H1 (cell line): ENCODE measurements around the gene GLDC. TPM values are rescaled to one million over a fixed set of nuclear protein-coding genes. Genes with fewer than 3 reads are reported as not detected.

Source experiments
- CTCF ChIA-PET: fragments of 300-600 bp; sonication (Branson Sonifier 250); formaldehyde crosslinking; loops from one replicate; lab custom pipeline; 2021; ENCODE audit not compliant: partially characterized antibody; lab: Charles Lee
- POLR2A ChIA-PET: fragments of 300-600 bp; sonication (Branson Sonifier 250); formaldehyde crosslinking; loops from one replicate; lab custom pipeline; 2021; ENCODE audit warnings: inconsistent platforms; ENCODE audit not compliant: partially characterized antibody; lab: Charles Lee
- DNase-seq, 2 experiments: peaks; one replicate each; pipeline versions ENCODE4 v3.0.0 to v3.0.0-alpha.2; 2010 to 2022; ENCODE audit warnings: low spot score in 2 of 2, low read depth in 1 of 2, mixed read lengths in 1 of 2
- FAIRE-seq: peaks from 2 replicates; lab custom pipeline; 2011; peaks lifted over from hg19 to GRCh38; lab: Jason Lieb, UNC
- H2AFZ ChIP-seq: 2 replicates; pipeline ENCODE4 v1.8.1; 2012; ENCODE audit warnings: low read length, inconsistent platforms
- H2AK5ac ChIP-seq: 2 replicates; pipeline ENCODE4 v1.6.1; 2013; ENCODE audit warnings: low read depth, low read length
- H2BK120ac ChIP-seq: replicated peaks from 2 replicates; pipeline ENCODE3; 2013; ENCODE audit warnings: low read depth, low read length, inconsistent platforms
- H2BK12ac ChIP-seq: 2 replicates; pipeline ENCODE4 v1.6.1; 2013; ENCODE audit warnings: low read depth, low read length
- H2BK15ac ChIP-seq: 2 replicates; pipeline ENCODE4 v1.6.1; 2013; ENCODE audit warnings: low read length
- H2BK20ac ChIP-seq: 2 replicates; pipeline ENCODE4 v1.6.1; 2013; ENCODE audit warnings: low read length
- H2BK5ac ChIP-seq: 2 replicates; pipeline ENCODE4 v1.6.1; 2013; ENCODE audit warnings: low read depth, low read length
- H3K14ac ChIP-seq: 2 replicates; pipeline ENCODE4 v1.6.1; 2013; ENCODE audit warnings: inconsistent platforms; ENCODE audit not compliant: insufficient read length
- H3K18ac ChIP-seq: 2 replicates; pipeline ENCODE4 v1.6.1; 2013; ENCODE audit warnings: low read length; ENCODE audit errors: extremely low read depth
- H3K23ac ChIP-seq: 2 replicates; pipeline ENCODE4 v1.6.1; 2013; ENCODE audit warnings: inconsistent platforms; ENCODE audit not compliant: insufficient read length
- H3K23me2 ChIP-seq: 2 replicates; pipeline ENCODE4 v1.6.1; 2013; ENCODE audit warnings: low read depth, low read length
- H3K27ac ChIP-seq: 2 replicates; pipeline ENCODE4 v1.6.1; 2011; ENCODE audit warnings: low read depth, low read length, inconsistent platforms
- H3K27me3 ChIP-seq, 4 experiments: replicated peaks in 1 of 4; 1 replicate in 1 of 4; 2 replicates in 3 of 4; pipeline versions ENCODE4 v1.6.1 to v1.8.1; 2011 to 2013; ENCODE audit warnings: low read length in 3 of 4, mild to moderate bottlenecking in 3 of 4, inconsistent platforms in 2 of 4, mixed read lengths in 2 of 4, moderate library complexity in 1 of 4; ENCODE audit not compliant: control insufficient read depth in 3 of 4, insufficient read depth in 3 of 4; ENCODE audit errors: extremely low read depth in 1 of 4
- H3K36me3 ChIP-seq, 4 experiments: 2 replicates each; pipeline versions ENCODE4 v1.6.1 to v1.8.1; 2011 to 2013; ENCODE audit warnings: mild to moderate bottlenecking in 4 of 4, low read length in 3 of 4, moderate library complexity in 2 of 4, control low read depth in 1 of 4, inconsistent platforms in 1 of 4; ENCODE audit not compliant: insufficient read depth in 4 of 4, control insufficient read depth in 2 of 4
- H3K4ac ChIP-seq: replicated peaks from 2 replicates; pipeline ENCODE3; 2013; ENCODE audit warnings: low read length, low read depth, mixed read lengths, inconsistent platforms; ENCODE audit not compliant: insufficient read length
- H3K4me1 ChIP-seq, 4 experiments: replicated peaks in 1 of 4; 1 replicate in 1 of 4; 2 replicates in 3 of 4; pipeline versions ENCODE4 v1.6.1 to v1.8.1; 2011 to 2013; ENCODE audit warnings: low read length in 3 of 4, inconsistent platforms in 2 of 4, mixed read lengths in 1 of 4; ENCODE audit not compliant: insufficient read depth in 4 of 4, control insufficient read depth in 3 of 4
- H3K4me2 ChIP-seq, 2 experiments: 2 replicates each; pipeline versions ENCODE4 v1.6.1 to v1.8.1; 2011 to 2013; ENCODE audit warnings: low read depth in 2 of 2, low read length in 2 of 2, control low read depth in 1 of 2, inconsistent platforms in 1 of 2, mild to moderate bottlenecking in 1 of 2; ENCODE audit not compliant: insufficient read depth in 1 of 2
- H3K4me3 ChIP-seq, 4 experiments: fragments of 200-600, 300-600 bp in 1 of 4; sonication (generic), shearing (Covaris generic), sonication (Bioruptor Twin) in 1 of 4; 2 replicates each; pipeline versions ENCODE4 v1.5.1 to v1.8.1; 2011 to 2016; ENCODE audit warnings: low read length in 4 of 4, low read depth in 3 of 4, control low read depth in 2 of 4, inconsistent platforms in 2 of 4, mild to moderate bottlenecking in 2 of 4, mixed read lengths in 1 of 4, moderate library complexity in 1 of 4; ENCODE audit not compliant: insufficient read depth in 2 of 4; ENCODE audit errors: extremely low read depth in 1 of 4
- H3K56ac ChIP-seq: replicated peaks from 2 replicates; pipeline ENCODE3; 2013; ENCODE audit warnings: low read depth, mild to moderate bottlenecking, mixed read lengths, low read length, inconsistent platforms; ENCODE audit not compliant: insufficient read length
- H3K79me1 ChIP-seq: 2 replicates; pipeline ENCODE4 v1.6.1; 2013; ENCODE audit warnings: low read depth, low read length, control low read depth
- H3K79me2 ChIP-seq, 2 experiments: 2 replicates each; pipeline versions ENCODE4 v1.6.1 to v1.8.1; 2012 to 2013; ENCODE audit warnings: low read length in 2 of 2, mild to moderate bottlenecking in 2 of 2, inconsistent platforms in 1 of 2; ENCODE audit not compliant: insufficient read depth in 2 of 2, control insufficient read depth in 1 of 2
- H3K9ac ChIP-seq, 4 experiments: replicated peaks in 1 of 4; 1 replicate in 1 of 4; 2 replicates in 3 of 4; pipeline versions ENCODE4 v1.6.1 to v1.8.1; 2011 to 2013; ENCODE audit warnings: low read depth in 3 of 4, low read length in 3 of 4, control low read depth in 2 of 4, mild to moderate bottlenecking in 2 of 4, moderate library complexity in 2 of 4, inconsistent platforms in 1 of 4; ENCODE audit errors: extremely low read depth in 1 of 4
- H3K9me3 ChIP-seq, 2 experiments: 2 replicates each; pipeline versions ENCODE4 v1.6.1 to v1.8.1; 2012 to 2013; ENCODE audit warnings: mild to moderate bottlenecking in 2 of 2, moderate library complexity in 2 of 2, control low read depth in 1 of 2, inconsistent platforms in 1 of 2, low read depth in 1 of 2, low read length in 1 of 2, mixed read lengths in 1 of 2; ENCODE audit not compliant: insufficient read depth in 2 of 2
- H4K20me1 ChIP-seq, 2 experiments: replicated peaks in 1 of 2; 2 replicates each; pipeline versions ENCODE3 to v1.8.1; 2011 to 2013; ENCODE audit warnings: inconsistent platforms in 2 of 2, low read length in 2 of 2, mild to moderate bottlenecking in 1 of 2; ENCODE audit not compliant: insufficient read depth in 2 of 2, control insufficient read depth in 1 of 2
- H4K5ac ChIP-seq: 2 replicates; pipeline ENCODE4 v1.6.1; 2013; ENCODE audit warnings: low read length, low read depth, mixed read lengths, inconsistent platforms; ENCODE audit not compliant: insufficient read length
- H4K8ac ChIP-seq: 2 replicates; pipeline ENCODE4 v1.8.0; 2013; ENCODE audit warnings: mild to moderate bottlenecking, moderate library complexity, low read length, inconsistent platforms; ENCODE audit not compliant: insufficient read depth; ENCODE audit errors: extremely low read depth
- H4K91ac ChIP-seq: replicated peaks from 2 replicates; pipeline ENCODE3; 2013; ENCODE audit warnings: low read length, mixed read lengths, inconsistent platforms; ENCODE audit not compliant: insufficient read length
- CREB1 ChIP-seq: IDR thresholded peaks from 2 replicates; pipeline ENCODE4 v1.6.1; 2012; ENCODE audit warnings: inconsistent platforms
- NRF1 ChIP-seq: IDR thresholded peaks from 2 replicates; pipeline ENCODE4 v1.6.1; 2011; ENCODE audit warnings: mild to moderate bottlenecking, low read depth, low read length, improper control_type of control experiment
- PHF8 ChIP-seq: fragments of 200-600 bp; sonication (generic); conservative IDR thresholded peaks from 2 replicates; pipeline ENCODE4 v1.7.1; 2012; ENCODE audit warnings: low read depth, mild to moderate bottlenecking, inconsistent platforms, low read length, moderate library complexity
- RXRA ChIP-seq: IDR thresholded peaks from 2 replicates; pipeline ENCODE4 v1.6.1; 2011; ENCODE audit warnings: low read depth, mild to moderate bottlenecking, low read length, moderate library complexity; ENCODE audit not compliant: insufficient read depth
- SP4 ChIP-seq: IDR thresholded peaks from 2 replicates; pipeline ENCODE4 v1.6.1; 2012; ENCODE audit warnings: low read length, inconsistent platforms
- WGBS, 2 experiments: shearing (Covaris generic) in 1 of 2; methylation state at CpG; one replicate each; pipeline versions ENCODE4 v1.1.6 to v1.1.7; 2013 to 2015; ENCODE audit warnings: low lambda C conversion rate in 2 of 2, mixed read lengths in 2 of 2, inconsistent platforms in 1 of 2, low coverage in 1 of 2, missing lambda C conversion rate in 1 of 2; ENCODE audit not compliant: insufficient replicate concordance in 2 of 2, insufficient coverage in 1 of 2, insufficient read length in 1 of 2; ENCODE audit errors: extremely low coverage in 1 of 2, missing lambda C conversion rate in 1 of 2; 5-methylcytosine and 5-hydroxymethylcytosine counted together
- polyA plus RNA-seq, 7 experiments: library from polyadenylated mRNA; depleted of rRNA in 3 of 7; stranded (reverse) in 5 of 7; unstranded in 2 of 7; fragments of >200 nt in 5 of 7; fragments of 200-250 nt in 2 of 7; gene quantifications; 1 replicate in 5 of 7; 2 replicates in 1 of 7; 4 replicates in 1 of 7; pipeline versions ENCODE4 v1.2.1 to v1.2.3, GENCODE V29; 2011 to 2013; ENCODE audit warnings: missing spikeins in 2 of 7, mixed read lengths in 2 of 7
- total RNA-seq: library from RNA; stranded (reverse); fragmentation: NEBNext Ultra II Directional; extraction: Animal tissue kit (Norgen Biotek cat#: 25700); gene quantifications from 2 replicates; pipeline ENCODE4 v1.2.1, GENCODE V29; 2021
- TF ChIP-seq, protein P1 (sequence below): IDR thresholded peaks from 2 replicates; pipeline ENCODE4 v1.6.1; 2012; ENCODE audit warnings: inconsistent platforms

GLDC gene
- total and polyA plus RNA-seq, 2 of the 8 experiments (the other 6 are each of a cell fraction or from before 2014, with no cell fraction given), result 48.8 to 101 TPM

DNA sequence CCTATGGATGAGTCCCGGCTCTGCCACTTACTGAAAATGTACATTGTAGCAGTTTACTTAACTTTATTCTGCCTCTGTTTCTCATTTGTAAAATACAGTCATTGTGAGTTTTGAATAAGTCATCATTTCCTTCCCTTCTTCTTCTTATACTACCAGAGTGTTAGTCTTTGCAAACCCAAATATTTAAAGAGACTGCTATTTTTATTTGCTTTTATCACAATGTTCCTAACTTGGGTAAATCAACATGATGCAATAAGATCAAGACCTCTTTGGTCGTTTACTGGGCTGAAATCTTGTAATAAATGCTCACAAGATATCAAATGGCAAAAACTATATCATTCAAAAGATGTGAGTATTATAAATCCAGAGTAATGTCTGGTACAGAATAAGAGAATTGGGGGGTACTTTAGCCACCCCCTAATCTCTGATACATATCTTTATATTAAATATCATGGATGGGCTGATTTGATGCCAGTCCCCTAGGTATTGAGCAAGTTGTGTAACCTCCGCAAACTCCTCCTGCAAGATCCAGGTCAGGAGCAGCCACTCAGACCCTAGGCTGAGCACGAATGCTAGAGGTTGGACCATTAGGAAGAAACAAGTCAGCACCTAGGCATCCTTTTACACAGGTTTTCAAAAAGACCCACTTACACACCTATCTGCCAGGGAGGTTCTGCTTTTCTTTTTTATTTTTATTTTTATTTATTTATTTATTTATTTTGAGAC, 13.3 kb upstream of the GLDC start:
- H3K18ac ChIP-seq, result no peak overlapping the region
- H3K23me2 ChIP-seq, result no peaks in the 10 kb centered on the region
- no peak overlapping the region for H2BK12ac ChIP-seq
- no peak overlapping the region for H2AK5ac ChIP-seq
- no peak overlapping the region for H4K8ac ChIP-seq
- no peak for DNase-seq
- peaks cover 0 to 2% (median 0%) of the 10 kb centered on the region in 4 experiments; a peak in 1 of 8 replicates for H3K36me3 ChIP-seq
- no peak overlapping the region for H3K56ac ChIP-seq
- H4K20me1 ChIP-seq, result peaks cover 0 to 2% of the 10 kb centered on the region in 2 experiments
- H3K9me3 ChIP-seq, result no peaks in the 10 kb centered on the region
- H3K79me1 ChIP-seq, result no peaks in the 10 kb centered on the region; the same call in 1 of the 2 replicates
- H2BK5ac ChIP-seq, result no peak overlapping the region
- WGBS, 2 experiments, result 91% methylated on average over 4 of the region's 4 CpGs; no CpG with 5 or more reads in 1 of the 2 experiments
- H4K5ac ChIP-seq, result no peak overlapping the region
- TF ChIP-seq NRF1, result no peak
- TF ChIP-seq CREB1, result no peak
- TF ChIP-seq, protein P1, sequence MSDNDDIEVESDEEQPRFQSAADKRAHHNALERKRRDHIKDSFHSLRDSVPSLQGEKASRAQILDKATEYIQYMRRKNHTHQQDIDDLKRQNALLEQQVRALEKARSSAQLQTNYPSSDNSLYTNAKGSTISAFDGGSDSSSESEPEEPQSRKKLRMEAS, result no peak
- TF ChIP-seq RXRA, result no peak
- no peak for TF ChIP-seq PHF8
- no peak for TF ChIP-seq SP4
- no peaks in the 10 kb centered on the region; a peak in 1 of 7 replicates for H3K4me1 ChIP-seq
- no peak overlapping the region for H3K4ac ChIP-seq
- ChIA-PET POLR2A (interaction anchor here (0.6 to 3.4 kb wide), 3 partner anchors 12 to 125 kb away, joined by 3 to 11 read pairs (median 4); no protein-coding TSS in a partner anchor), CTCF (interaction anchor here (0.6 to 2.2 kb wide), 4 partner anchors 8 to 673 kb away, joined by 3 to 9 read pairs (median 4); no protein-coding TSS in a partner anchor)
- H3K27ac ChIP-seq, result no peak overlapping the region
- H3K23ac ChIP-seq, result no peak overlapping the region
- no peak overlapping the region for H2BK15ac ChIP-seq
- no peak overlapping the region for H4K91ac ChIP-seq
- H3K79me2 ChIP-seq, result no peaks in the 10 kb centered on the region
- H3K27me3 ChIP-seq, result no peaks in the 10 kb centered on the region
- no peak overlapping the region for H2AFZ ChIP-seq
- H2BK20ac ChIP-seq, result no peak overlapping the region
- H2BK120ac ChIP-seq, result no peak overlapping the region
- no peak overlapping the region for H3K9ac ChIP-seq
- no peak for FAIRE-seq
- no peak overlapping the region for H3K4me2 ChIP-seq
- no peak overlapping the region for H3K14ac ChIP-seq
- H3K4me3 ChIP-seq, result no peak overlapping the region
